Chondrocyte (in vitro differentiated cells): ENCODE results near the gene ACBD6. TPM values are rescaled to one million over a fixed set of nuclear protein-coding genes. Genes with fewer than 3 reads are reported as not detected.

Experiments used
- DNase-seq: peaks from one replicate; pipeline ENCODE4 v3.0.0; 2021; ENCODE audit warnings: mixed read lengths, low spot score
- H3K27ac Mint-ChIP-seq: one replicate; pipeline ENCODE4 v1.8.0; 2021; ENCODE audit warnings: mild to moderate bottlenecking, moderate library complexity, mixed read lengths; ENCODE audit not compliant: unreplicated experiment
- H3K27me3 Mint-ChIP-seq: 2 replicates; pipeline ENCODE4 v1.8.0; 2021; ENCODE audit warnings: low read depth, mixed read lengths
- H3K36me3 Mint-ChIP-seq: 2 replicates; pipeline ENCODE4 v1.8.0; 2021; ENCODE audit warnings: low read depth, mixed read lengths
- H3K4me1 Mint-ChIP-seq: 2 replicates; pipeline ENCODE4 v1.8.0; 2021; ENCODE audit warnings: low read depth, mild to moderate bottlenecking, mixed read lengths
- H3K4me3 Mint-ChIP-seq: one replicate; pipeline ENCODE4 v1.8.0; 2021; ENCODE audit warnings: mild to moderate bottlenecking, moderate library complexity, mixed read lengths; ENCODE audit not compliant: unreplicated experiment
- H3K9me3 Mint-ChIP-seq: 2 replicates; pipeline ENCODE4 v1.8.0; 2021; ENCODE audit warnings: low read depth, mixed read lengths
- total RNA-seq: library from RNA; stranded (reverse); gene quantifications from 3 replicates; pipeline ENCODE4 v1.2.1, GENCODE V29; 2021
- TF ChIP-seq, protein P1 (sequence below): fragments of 200-600 bp; sonication (generic); IDR thresholded peaks from 2 replicates; pipeline ENCODE4 v1.5.0; 2021; ENCODE audit warnings: antibody characterized with exemption, mild to moderate bottlenecking, moderate library complexity

ACBD6 gene
- total RNA-seq, 1 donor from 2014 or later = 43.4 TPM

DNA sequence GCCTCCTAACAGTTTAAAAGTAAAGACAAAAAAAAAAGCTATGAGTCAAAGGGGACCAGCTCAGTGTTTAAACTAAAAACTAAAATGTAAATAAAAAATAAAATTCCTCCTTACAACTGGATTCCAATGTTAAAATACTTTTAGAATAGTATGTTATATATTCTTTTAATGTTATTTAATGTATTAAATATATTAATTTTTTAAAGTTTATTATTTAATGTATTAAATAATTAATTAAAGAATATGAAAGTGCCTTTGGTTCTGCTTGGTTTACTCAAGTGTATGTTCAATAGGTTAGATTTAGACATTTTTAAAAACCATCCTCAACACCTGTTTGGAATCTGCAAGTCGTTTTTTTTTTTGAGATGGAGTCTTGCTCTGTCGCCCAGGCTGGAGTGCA, 13.1 kb downstream of the ACBD6 start:
- Mint-ChIP-seq H3K9me3 (no peaks in the 10 kb centered on the region), H3K4me3 (no peak overlapping the region), H3K27ac (no peak overlapping the region), H3K36me3 (peaks cover 14% of the 10 kb centered on the region), H3K4me1 (peaks cover 3% of the 10 kb centered on the region), H3K27me3 (no peaks in the 10 kb centered on the region)
- TF ChIP-seq, protein P1, sequence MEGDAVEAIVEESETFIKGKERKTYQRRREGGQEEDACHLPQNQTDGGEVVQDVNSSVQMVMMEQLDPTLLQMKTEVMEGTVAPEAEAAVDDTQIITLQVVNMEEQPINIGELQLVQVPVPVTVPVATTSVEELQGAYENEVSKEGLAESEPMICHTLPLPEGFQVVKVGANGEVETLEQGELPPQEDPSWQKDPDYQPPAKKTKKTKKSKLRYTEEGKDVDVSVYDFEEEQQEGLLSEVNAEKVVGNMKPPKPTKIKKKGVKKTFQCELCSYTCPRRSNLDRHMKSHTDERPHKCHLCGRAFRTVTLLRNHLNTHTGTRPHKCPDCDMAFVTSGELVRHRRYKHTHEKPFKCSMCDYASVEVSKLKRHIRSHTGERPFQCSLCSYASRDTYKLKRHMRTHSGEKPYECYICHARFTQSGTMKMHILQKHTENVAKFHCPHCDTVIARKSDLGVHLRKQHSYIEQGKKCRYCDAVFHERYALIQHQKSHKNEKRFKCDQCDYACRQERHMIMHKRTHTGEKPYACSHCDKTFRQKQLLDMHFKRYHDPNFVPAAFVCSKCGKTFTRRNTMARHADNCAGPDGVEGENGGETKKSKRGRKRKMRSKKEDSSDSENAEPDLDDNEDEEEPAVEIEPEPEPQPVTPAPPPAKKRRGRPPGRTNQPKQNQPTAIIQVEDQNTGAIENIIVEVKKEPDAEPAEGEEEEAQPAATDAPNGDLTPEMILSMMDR = no peak
- no peak for DNase-seq

DNA sequence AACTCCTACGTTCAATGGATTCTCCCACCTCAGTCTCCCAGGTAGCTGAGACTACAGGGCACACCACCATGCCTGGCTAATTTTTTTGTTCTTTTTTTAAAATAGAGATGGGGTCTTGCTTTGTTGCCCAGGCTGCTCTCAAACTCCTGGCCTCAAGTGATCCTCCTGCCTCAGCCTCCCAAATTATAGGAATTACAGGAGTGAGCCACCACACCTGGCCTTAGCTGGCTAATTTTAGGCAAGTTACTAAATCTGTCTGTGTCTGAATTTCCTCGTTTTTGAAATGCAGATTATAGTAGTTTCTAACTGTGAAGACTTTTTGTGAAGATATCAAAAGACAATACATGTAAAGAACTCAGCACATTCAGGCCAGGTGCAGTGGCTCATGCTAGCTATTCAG, 13.7 kb downstream of the ACBD6 start:
- Mint-ChIP-seq H3K27ac (no peak overlapping the region), H3K4me3 (no peak overlapping the region), H3K4me1 (peaks cover 3% of the 10 kb centered on the region), H3K9me3 (no peaks in the 10 kb centered on the region), H3K36me3 (peaks cover 13% of the 10 kb centered on the region), H3K27me3 (no peaks in the 10 kb centered on the region)
- no peak for DNase-seq
- TF ChIP-seq, protein P1 = no peak

DNA sequence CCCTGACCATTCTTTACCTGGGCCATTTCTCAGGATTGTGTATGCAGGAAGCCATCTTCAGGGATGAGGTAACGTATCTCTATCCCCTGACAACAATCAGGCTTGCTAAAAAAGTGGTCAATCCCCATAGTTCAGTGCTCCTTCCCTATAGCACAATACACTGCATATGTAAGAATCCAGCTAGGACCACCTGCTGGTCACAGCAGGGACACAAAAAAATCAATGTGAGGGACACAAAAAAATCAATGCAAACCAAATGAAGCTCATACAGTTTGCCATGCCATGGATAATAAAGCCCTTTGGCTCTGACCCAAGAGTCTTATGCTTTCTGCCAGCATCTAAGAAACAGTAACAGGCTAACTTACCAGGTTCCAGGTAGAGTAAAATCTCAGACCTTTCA, 16.3 kb downstream of the ACBD6 start:
- no peaks in the 10 kb centered on the region for H3K9me3 Mint-ChIP-seq
- no peaks in the 10 kb centered on the region for H3K27me3 Mint-ChIP-seq
- H3K36me3 Mint-ChIP-seq = peaks cover 10% of the 10 kb centered on the region
- no peak for DNase-seq
- no peak overlapping the region for H3K4me3 Mint-ChIP-seq
- TF ChIP-seq, protein P1 = no peak
- H3K27ac Mint-ChIP-seq = no peak overlapping the region
- peaks cover 10% of the 10 kb centered on the region for H3K4me1 Mint-ChIP-seq

DNA sequence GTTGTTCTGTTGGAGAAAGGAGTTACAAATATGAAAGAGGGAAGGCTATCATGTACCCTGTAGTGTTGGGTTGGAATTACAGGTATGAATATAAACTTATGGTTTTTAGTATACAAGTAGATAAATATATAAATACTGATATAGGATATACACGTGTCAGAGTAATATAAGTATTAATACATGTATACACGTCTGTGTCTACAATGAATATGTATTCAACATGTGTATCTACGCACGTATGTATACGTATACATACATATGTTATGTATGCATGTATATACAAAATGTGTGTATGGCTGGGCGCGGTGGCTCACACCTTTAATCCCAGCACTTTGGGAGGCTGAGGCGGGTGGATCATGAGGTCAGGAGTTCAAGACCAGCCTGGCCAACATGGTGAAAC, 17.9 kb downstream of the ACBD6 start:
- TF ChIP-seq, protein P1 = no peak
- no peak overlapping the region for H3K27ac Mint-ChIP-seq
- H3K9me3 Mint-ChIP-seq = no peaks in the 10 kb centered on the region
- peaks cover 10% of the 10 kb centered on the region for H3K4me1 Mint-ChIP-seq
- DNase-seq = no peak
- no peak overlapping the region for H3K4me3 Mint-ChIP-seq
- peaks cover 10% of the 10 kb centered on the region for H3K36me3 Mint-ChIP-seq
- no peaks in the 10 kb centered on the region for H3K27me3 Mint-ChIP-seq

DNA sequence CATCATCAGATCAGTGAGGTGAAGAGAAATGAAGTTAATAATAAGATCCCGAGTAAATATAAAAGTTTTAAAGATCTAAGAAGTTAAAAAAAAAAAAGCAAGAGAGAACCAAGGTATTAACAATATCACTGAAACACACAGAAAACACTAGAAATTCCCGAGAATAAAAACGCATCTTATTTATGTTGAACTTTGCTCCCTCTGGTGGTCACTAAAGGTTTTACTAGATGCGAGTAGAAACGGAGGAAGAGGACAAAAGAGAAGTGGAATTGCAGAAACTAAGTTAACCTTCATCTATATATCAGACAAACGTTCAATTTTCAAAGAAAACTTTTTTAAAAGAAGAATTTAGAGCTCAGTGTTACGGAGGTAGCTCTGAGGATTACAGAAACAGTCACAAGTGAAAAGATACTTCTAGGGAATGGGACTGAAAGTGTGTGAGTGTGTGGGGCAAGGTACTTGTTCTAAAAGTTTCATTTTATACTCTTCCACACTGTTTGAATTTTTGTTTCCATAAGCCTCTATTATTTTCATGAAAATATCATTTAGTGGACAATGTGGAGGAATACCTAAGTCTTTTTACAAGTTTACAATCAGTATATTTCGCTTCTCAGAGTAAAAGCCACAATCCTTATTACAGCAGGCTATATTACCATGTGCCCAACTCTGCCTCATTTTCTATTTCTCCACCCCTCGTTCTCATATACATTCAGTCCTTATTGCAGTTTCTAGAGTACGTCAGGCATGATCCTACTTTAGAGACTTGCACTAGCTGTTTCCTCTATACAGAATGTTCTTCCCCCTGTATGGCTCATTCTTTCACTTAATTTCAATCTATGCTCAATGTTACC, 19.7 kb downstream of the ACBD6 start:
- Mint-ChIP-seq H3K4me3 (no peak overlapping the region), H3K27me3 (no peaks in the 10 kb centered on the region), H3K27ac (no peak overlapping the region), H3K9me3 (no peaks in the 10 kb centered on the region), H3K4me1 (peaks cover 10% of the 10 kb centered on the region), H3K36me3 (peaks cover 16% of the 10 kb centered on the region)
- TF ChIP-seq, protein P1 = peak; percentile 94
- DNase-seq = no peak
